Spinal cord (tissue), 10 donors: ENCODE results near the gene BTN2A1. TPM values are rescaled to one million over a fixed set of nuclear protein-coding genes. Genes with fewer than 3 reads are reported as not detected.
A peak's percentile ranks its signal among the peaks of the same experiment; 100 is the strongest.

Experiments
- DNase-seq, 6 donors: peaks; one replicate each; pipeline versions ENCODE4 v3.0.0 to v3.0.0-alpha.2; 2013 to 2015; ENCODE audit warnings: low spot score in 6 of 6, low read depth in 4 of 6
- H3K27ac ChIP-seq: one replicate; pipeline ENCODE4 v1.5.1; 2013; ENCODE audit warnings: low read depth, low read length, control low read depth
- H3K27me3 ChIP-seq: one replicate; pipeline ENCODE4 v1.6.1; 2013; ENCODE audit warnings: low read length; ENCODE audit not compliant: control insufficient read depth, insufficient read depth
- H3K36me3 ChIP-seq: one replicate; pipeline ENCODE4 v1.6.1; 2013; ENCODE audit warnings: low read length; ENCODE audit not compliant: control insufficient read depth, insufficient read depth
- H3K4me1 ChIP-seq: one replicate; pipeline ENCODE4 v1.6.1; 2013; ENCODE audit warnings: low read length; ENCODE audit not compliant: control insufficient read depth, insufficient read depth
- H3K4me3 ChIP-seq: one replicate; pipeline ENCODE4 v1.5.1; 2013; ENCODE audit warnings: low read depth, low read length, control low read depth
- H3K9me3 ChIP-seq: one replicate; pipeline ENCODE4 v1.6.1; 2013; ENCODE audit warnings: low read length; ENCODE audit not compliant: control insufficient read depth, insufficient read depth
- WGBS: methylation state at CpG from one replicate; pipeline ENCODE4 v1.1.5; 2013; ENCODE audit warnings: missing lambda C conversion rate; ENCODE audit not compliant: insufficient coverage; 5-methylcytosine and 5-hydroxymethylcytosine counted together
- polyA plus RNA-seq, 2 donors: library from polyadenylated mRNA; unstranded; fragments of 120-200 nt; gene quantifications; one replicate each; pipeline ENCODE4 v1.2.1, GENCODE V29; 2013; ENCODE audit not compliant: insufficient read length in 2 of 2
- total RNA-seq, 2 donors: library from RNA; depleted of rRNA in 1 of 2; stranded (reverse); fragments of 120-200 nt in 1 of 2; fragments of >200 nt in 1 of 2; gene quantifications; one replicate each; pipeline versions ENCODE4 v1.2.3 to v1.2.4, GENCODE V29; 2013 to 2014
- donor health status: healthy.

The BTN2A1 gene
- total and polyA plus RNA-seq, 4 donors: 12.3 to 31.4 (median 21.9) TPM

- peaks cover 11% of the 10 kb centered on the region for H3K4me1 ChIP-seq
- DNase-seq: no peak
- H3K9me3 ChIP-seq: no peaks in the 10 kb centered on the region
- peak overlapping the region; percentile 94 for H3K27ac ChIP-seq
- peaks cover 10% of the 10 kb centered on the region for H3K36me3 ChIP-seq
- H3K27me3 ChIP-seq: no peaks in the 10 kb centered on the region
- H3K4me3 ChIP-seq: peak overlapping the region; percentile 47
- WGBS: 32% methylated on average over 2 of the region's 2 CpGs
Observed at GRCh38 chr6:26474439-26474881, 16.7 kb downstream of the BTN2A1 start.

- no peaks in the 10 kb centered on the region for H3K9me3 ChIP-seq
- peaks cover 11% of the 10 kb centered on the region for H3K4me1 ChIP-seq
- no peaks in the 10 kb centered on the region for H3K27me3 ChIP-seq
- 26% methylated on average over 3 of the region's 7 CpGs for WGBS
- no peak overlapping the region for H3K4me3 ChIP-seq
- H3K27ac ChIP-seq: no peak overlapping the region
- peaks cover 4% of the 10 kb centered on the region for H3K36me3 ChIP-seq
- no peak for DNase-seq
Observed at GRCh38 chr6:26475823-26476729, 18.3 kb downstream of the BTN2A1 start.

- H3K36me3 ChIP-seq: no peaks in the 10 kb centered on the region
- H3K27ac ChIP-seq: no peak overlapping the region
- no peaks in the 10 kb centered on the region for H3K9me3 ChIP-seq
- no peaks in the 10 kb centered on the region for H3K27me3 ChIP-seq
- DNase-seq: no peak
- no peak overlapping the region for H3K4me3 ChIP-seq
- peaks cover 11% of the 10 kb centered on the region for H3K4me1 ChIP-seq
- WGBS: no CpG with 5 or more reads among the region's 4 CpGs
Observed at GRCh38 chr6:26476896-26477295, 19.1 kb downstream of the BTN2A1 start.

- no peak for DNase-seq
- H3K36me3 ChIP-seq: no peaks in the 10 kb centered on the region
- peaks cover 11% of the 10 kb centered on the region for H3K4me1 ChIP-seq
- H3K27me3 ChIP-seq: no peaks in the 10 kb centered on the region
- no peak overlapping the region for H3K4me3 ChIP-seq
- no CpG with 5 or more reads among the region's 1 CpG for WGBS
- no peak overlapping the region for H3K27ac ChIP-seq
- H3K9me3 ChIP-seq: no peaks in the 10 kb centered on the region
Observed at GRCh38 chr6:26477426-26477825, 19.7 kb downstream of the BTN2A1 start.

GRCh38 chr6:26478100-26478984 lies 20.6 kb downstream of the BTN2A1 start:
- H3K27ac ChIP-seq: no peak overlapping the region
- no peaks in the 10 kb centered on the region for H3K36me3 ChIP-seq
- WGBS: 100% methylated on average over 1 of the region's 2 CpGs
- H3K4me1 ChIP-seq: peaks cover 11% of the 10 kb centered on the region
- no peaks in the 10 kb centered on the region for H3K9me3 ChIP-seq
- H3K27me3 ChIP-seq: no peaks in the 10 kb centered on the region
- DNase-seq: no peak
- no peak overlapping the region for H3K4me3 ChIP-seq

GRCh38 chr6:26478985-26479278 lies 21.2 kb downstream of the BTN2A1 start:
- no peaks in the 10 kb centered on the region for H3K36me3 ChIP-seq
- peaks cover 11% of the 10 kb centered on the region for H3K4me1 ChIP-seq
- no peak overlapping the region for H3K4me3 ChIP-seq
- 65% methylated on average over 3 of the region's 3 CpGs for WGBS
- DNase-seq: no peak
- no peak overlapping the region for H3K27ac ChIP-seq
- H3K9me3 ChIP-seq: no peaks in the 10 kb centered on the region
- H3K27me3 ChIP-seq: no peaks in the 10 kb centered on the region

- H3K27me3 ChIP-seq: no peaks in the 10 kb centered on the region
- no peaks in the 10 kb centered on the region for H3K9me3 ChIP-seq
- no peak for DNase-seq
- H3K27ac ChIP-seq: no peak overlapping the region
- WGBS: 100% methylated on average over 2 of the region's 4 CpGs
- no peak overlapping the region for H3K4me3 ChIP-seq
- H3K36me3 ChIP-seq: no peaks in the 10 kb centered on the region
- peaks cover 3% of the 10 kb centered on the region for H3K4me1 ChIP-seq
Observed at GRCh38 chr6:26482338-26482737, 24.6 kb downstream of the BTN2A1 start.

GRCh38 chr6:26483727-26484126 lies 26.0 kb downstream of the BTN2A1 start:
- Histone ChIP-seq H3K27me3 (no peaks in the 10 kb centered on the region), H3K4me3 (no peak overlapping the region), H3K27ac (no peak overlapping the region), H3K9me3 (no peaks in the 10 kb centered on the region), H3K4me1 (no peaks in the 10 kb centered on the region), H3K36me3 (no peaks in the 10 kb centered on the region)
- DNase-seq: no peak
- 60% methylated on average over 1 of the region's 3 CpGs for WGBS

GRCh38 chr6:26484161-26484560 lies 26.4 kb downstream of the BTN2A1 start:
- Histone ChIP-seq H3K27me3 (no peaks in the 10 kb centered on the region), H3K36me3 (no peaks in the 10 kb centered on the region), H3K9me3 (no peaks in the 10 kb centered on the region), H3K27ac (no peak overlapping the region), H3K4me1 (no peaks in the 10 kb centered on the region), H3K4me3 (no peak overlapping the region)
- 80% methylated on average over 1 of the region's 2 CpGs for WGBS
- no peak for DNase-seq
